ENCODE results near the gene BSN.

GRCh38 chr3:49568965-49569364 is 14.7 kb downstream of the BSN start:
- TF ChIP-seq CTCF (optimal IDR thresholded peaks at IDR 0.05 in 1 of 3, IDR thresholded peaks at IDR 0.05 in 1 of 3, conservative IDR thresholded peaks at IDR 0.05 in 1 of 3; ENCODE audit: extremely low read depth in 1 of 3, insufficient read depth in 2 of 3, low read length in 3 of 3) (no peak), EZH2 (IDR thresholded peaks at IDR 0.05; ENCODE audit: low read length) (no peak)
